ENCODE results near the gene NEURL1B.
"Not testable (repeated sequence)": the region's sequence is repeated elsewhere in the genome, so short reads cannot be mapped to it uniquely, and the experiment has no call there.

NEURL1B gene

DNA sequence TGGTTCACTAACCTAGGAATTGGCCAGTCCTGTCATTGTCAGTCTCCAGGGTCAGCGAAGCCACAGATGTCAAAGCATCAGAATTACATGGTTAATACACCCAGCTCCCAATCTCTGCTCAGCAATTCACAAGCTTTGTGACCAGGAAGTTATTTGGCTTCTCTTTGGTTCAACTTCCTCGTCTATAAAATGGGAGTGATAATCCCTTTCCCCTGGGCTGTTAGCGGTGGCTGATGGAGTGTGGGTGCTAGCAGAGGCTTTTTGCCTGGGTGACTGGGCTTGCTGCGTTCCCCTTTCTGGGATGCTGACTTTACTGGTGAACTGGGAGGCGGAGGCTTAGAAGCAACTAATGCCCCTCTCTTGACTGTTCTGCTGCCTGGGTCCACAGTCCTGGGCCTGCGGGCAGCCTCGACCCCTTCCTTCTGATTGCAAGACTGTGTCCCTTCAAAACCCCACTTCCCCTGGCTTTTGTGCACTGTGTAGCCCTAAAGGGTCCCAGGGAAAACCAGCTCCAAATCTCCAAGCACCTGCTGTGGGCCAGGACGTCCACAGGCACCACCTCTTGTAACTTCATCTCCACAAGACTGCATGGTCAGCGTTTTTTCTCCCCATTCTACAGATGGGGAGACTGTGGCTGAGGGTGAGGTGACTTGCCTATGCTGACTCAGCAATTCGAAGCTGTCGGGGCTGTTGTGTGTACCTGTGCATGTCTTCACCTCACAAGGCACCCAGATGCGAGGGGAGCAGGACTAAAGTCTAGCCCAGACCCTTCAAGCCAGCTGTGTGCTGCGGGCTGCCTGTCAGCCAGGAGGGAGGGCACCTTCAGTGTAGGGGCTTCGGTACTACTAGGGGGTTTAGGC lies 45.2 kb upstream of the NEURL1B start:
- DNase-seq (ENCODE audit: low spot score) = no peak
- TF ChIP-seq, protein P1, sequence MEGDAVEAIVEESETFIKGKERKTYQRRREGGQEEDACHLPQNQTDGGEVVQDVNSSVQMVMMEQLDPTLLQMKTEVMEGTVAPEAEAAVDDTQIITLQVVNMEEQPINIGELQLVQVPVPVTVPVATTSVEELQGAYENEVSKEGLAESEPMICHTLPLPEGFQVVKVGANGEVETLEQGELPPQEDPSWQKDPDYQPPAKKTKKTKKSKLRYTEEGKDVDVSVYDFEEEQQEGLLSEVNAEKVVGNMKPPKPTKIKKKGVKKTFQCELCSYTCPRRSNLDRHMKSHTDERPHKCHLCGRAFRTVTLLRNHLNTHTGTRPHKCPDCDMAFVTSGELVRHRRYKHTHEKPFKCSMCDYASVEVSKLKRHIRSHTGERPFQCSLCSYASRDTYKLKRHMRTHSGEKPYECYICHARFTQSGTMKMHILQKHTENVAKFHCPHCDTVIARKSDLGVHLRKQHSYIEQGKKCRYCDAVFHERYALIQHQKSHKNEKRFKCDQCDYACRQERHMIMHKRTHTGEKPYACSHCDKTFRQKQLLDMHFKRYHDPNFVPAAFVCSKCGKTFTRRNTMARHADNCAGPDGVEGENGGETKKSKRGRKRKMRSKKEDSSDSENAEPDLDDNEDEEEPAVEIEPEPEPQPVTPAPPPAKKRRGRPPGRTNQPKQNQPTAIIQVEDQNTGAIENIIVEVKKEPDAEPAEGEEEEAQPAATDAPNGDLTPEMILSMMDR (IDR thresholded peaks at IDR 0.05; ENCODE audit: extremely low read depth, missing control alignments) = no peak

DNA sequence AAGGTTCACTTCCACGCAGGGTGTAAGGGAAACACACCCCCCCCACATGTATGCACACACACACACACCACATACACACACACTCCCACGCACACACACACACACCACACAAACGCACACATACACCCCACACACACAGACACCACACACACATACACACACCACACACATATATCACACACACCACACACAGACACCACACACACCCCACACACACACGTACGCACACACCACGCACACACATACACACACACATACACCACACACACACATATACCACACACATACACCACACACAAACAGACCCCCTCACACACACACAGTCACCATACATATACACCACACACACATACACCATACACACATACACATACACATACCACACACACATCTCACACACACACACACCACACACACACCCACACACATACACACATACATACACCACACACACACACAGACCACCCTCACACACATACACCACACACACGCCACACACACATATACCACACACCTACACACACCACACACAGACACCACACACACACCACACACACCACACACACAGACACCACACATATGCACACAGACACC lies 44.3 kb upstream of the NEURL1B start:
- no peak for DNase-seq (ENCODE audit: low spot score)

DNA sequence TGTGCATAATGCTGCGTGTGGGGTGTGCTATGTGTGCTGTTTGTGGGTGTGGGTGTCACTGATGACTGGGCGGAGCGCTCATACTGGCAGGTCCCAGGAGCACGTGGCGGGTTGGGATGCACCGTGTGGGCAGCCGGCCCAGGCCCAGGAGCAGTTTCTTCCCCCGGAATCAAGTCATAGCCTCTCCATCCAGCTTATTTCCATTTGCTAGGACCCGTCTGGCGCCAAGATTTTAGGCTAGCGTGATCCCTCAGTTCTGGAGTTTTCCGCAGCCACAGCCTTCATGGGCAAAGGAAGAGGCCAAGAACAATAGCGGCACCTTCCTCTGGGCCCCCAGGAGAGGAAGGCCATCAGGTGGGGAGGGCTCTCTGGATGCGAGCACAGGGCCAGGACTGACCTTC lies 43.3 kb upstream of the NEURL1B start:
- TF ChIP-seq, protein P1 (IDR thresholded peaks at IDR 0.05; ENCODE audit: extremely low read depth, missing control alignments) = no peak

More for the DNA sequence above, 44.3 kb upstream of the NEURL1B start:
- TF ChIP-seq, protein P1 (IDR thresholded peaks at IDR 0.05; ENCODE audit: extremely low read depth, missing control alignments) = no peak

DNA sequence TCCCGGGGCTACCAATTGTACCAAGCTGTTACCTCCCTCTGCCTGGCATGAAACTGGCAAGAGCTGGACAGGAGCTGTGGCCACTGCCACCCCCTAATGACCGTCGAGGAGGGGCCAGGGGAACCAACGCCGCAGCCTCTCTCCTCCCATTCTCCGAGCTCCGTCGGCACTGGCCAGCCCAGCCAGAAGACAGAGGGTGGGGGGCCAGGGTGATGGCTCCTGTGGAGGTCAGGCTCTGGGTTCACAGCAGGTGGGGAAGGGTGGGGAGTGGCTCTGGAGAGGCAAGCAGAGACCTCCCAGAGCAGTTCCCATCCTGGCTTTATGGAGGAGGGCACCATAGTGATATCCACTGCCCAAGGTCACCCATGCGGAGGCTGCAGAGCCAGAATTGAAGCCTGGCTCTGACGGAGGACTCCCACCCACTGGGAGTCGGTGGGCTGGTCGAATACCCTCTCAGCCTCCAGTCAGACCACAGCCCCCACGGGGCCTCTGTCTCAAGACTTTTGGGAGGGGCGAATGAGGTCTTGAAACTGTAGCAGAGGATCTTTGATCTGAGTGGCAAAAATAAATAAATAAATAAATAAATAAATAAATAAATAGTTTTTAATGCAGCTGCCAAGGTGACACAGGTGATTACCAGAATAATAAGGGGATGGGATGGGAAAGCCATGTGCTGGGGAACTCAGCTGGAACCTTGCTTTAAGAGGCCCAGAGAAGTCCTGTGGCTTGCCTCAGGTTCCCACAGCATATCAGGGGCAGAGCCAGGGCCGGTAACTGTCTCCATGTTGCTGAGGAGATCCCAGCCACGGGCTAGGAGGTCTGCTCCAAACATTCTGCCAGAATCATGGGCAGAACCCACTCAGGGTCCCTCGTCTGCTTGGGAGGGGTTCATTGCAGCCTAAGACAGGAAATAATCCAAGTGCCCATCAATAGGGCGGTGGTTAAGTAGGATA lies 42.5 kb upstream of the NEURL1B start:
- no peak for DNase-seq (ENCODE audit: low spot score)

More for the DNA sequence above, 43.3 kb upstream of the NEURL1B start:
- DNase-seq (ENCODE audit: low spot score) = no peak

DNA sequence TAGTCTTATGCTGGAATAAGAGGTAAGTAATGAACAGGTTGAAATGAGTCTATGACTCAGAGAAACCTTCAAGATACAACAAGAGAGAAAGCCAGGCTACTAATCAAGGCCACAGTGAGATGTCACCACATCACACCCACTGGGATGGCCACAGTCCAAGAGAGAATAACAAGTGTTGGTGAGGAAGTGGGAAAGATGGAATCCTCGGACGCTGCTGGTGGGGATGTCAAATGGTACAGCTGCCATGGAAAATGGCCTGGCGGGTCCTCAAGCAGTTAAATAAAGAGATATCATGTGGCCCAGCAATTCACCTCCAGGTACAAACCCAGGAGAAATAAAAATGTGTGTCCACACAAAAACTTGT lies 41.9 kb upstream of the NEURL1B start:
- TF ChIP-seq, protein P1 (IDR thresholded peaks at IDR 0.05; ENCODE audit: extremely low read depth, missing control alignments) = no peak
- no peak for DNase-seq (ENCODE audit: low spot score)

More for the DNA sequence above, 42.5 kb upstream of the NEURL1B start:
- TF ChIP-seq, protein P1 (IDR thresholded peaks at IDR 0.05; ENCODE audit: extremely low read depth, missing control alignments) = no peak

DNA sequence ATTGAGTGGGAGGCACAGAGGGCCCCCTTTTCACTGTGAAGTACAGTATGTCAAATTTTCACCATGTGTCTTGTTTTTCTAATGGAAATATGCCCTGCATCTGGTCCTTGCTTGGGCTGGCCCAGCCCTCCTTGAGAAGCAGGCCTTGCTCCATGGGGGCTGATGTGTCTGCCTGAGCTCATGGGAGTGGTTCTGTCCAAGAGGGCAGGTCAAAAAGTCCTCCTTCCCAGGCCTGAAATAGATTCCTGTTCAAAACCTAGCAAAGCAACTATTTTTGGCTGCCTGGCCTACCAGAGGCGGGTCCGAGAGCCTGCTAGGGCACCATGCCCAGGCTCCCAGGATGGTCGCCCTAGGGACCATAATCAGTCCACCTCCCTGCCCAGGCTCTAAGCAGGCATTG lies 40.5 kb upstream of the NEURL1B start:
- TF ChIP-seq, protein P1 (IDR thresholded peaks at IDR 0.05; ENCODE audit: extremely low read depth, missing control alignments) = no peak
- no peak for DNase-seq (ENCODE audit: low spot score)

DNA sequence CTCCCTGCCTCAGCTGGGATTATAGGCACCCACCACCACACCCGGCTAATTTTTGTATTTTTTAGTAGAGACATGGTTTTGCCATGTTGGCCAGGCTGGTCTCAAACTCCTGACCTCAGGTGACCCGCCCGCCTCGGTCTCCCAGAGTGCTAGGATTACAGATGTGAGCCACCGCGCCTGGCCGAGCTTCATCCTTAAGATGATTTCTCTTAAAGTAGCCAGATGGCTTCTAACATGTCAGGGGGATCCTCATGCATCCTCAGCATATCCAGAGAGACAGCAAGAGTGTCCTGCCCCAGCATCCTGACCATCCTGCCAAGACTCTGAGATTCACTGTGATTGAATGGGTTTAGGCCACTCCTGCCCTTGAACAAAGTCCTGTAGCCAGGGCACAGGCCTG lies 39.5 kb upstream of the NEURL1B start:
- not testable (repeated sequence) for DNase-seq (ENCODE audit: low spot score)
